GM19099 (cell line): ENCODE results near the gene CAP2.

Experiments used
- POLR2A ChIP-seq: IDR thresholded peaks from 3 replicates; pipeline ENCODE4 v1.6.1; 2011; ENCODE audit warnings: low read depth; ENCODE audit not compliant: insufficient read length; ENCODE audit errors: extremely low read depth

The CAP2 gene

GRCh38 chr6:17420368-17420767, 27.0 kb downstream of the CAP2 start:
- no peak for TF ChIP-seq POLR2A

- TF ChIP-seq POLR2A, result no peak
Measured at GRCh38 chr6:17421406-17421805, 28.0 kb downstream of the CAP2 start.

- TF ChIP-seq POLR2A, result no peak
Measured at GRCh38 chr6:17423026-17423425, 29.6 kb downstream of the CAP2 start.

- no peak for TF ChIP-seq POLR2A
Measured at GRCh38 chr6:17427062-17427461, 33.7 kb downstream of the CAP2 start.

- no peak for TF ChIP-seq POLR2A
Measured at GRCh38 chr6:17427617-17428016, 34.2 kb downstream of the CAP2 start.

- TF ChIP-seq POLR2A, result no peak
Measured at GRCh38 chr6:17429383-17430061, 36.1 kb downstream of the CAP2 start.

- TF ChIP-seq POLR2A, result no peak
Measured at GRCh38 chr6:17431581-17431980, 38.2 kb downstream of the CAP2 start.

GRCh38 chr6:17432356-17432755, 39.0 kb downstream of the CAP2 start:
- no peak for TF ChIP-seq POLR2A

- TF ChIP-seq POLR2A, result no peak
Measured at GRCh38 chr6:17439243-17439993, 46.0 kb downstream of the CAP2 start.

- no peak for TF ChIP-seq POLR2A
Measured at GRCh38 chr6:17442196-17442595, 48.8 kb downstream of the CAP2 start.

GRCh38 chr6:17446713-17447112, 53.3 kb downstream of the CAP2 start:
- TF ChIP-seq POLR2A, result no peak

GRCh38 chr6:17448165-17448564, 54.8 kb downstream of the CAP2 start:
- TF ChIP-seq POLR2A, result no peak

GRCh38 chr6:17450397-17450796, 57.0 kb downstream of the CAP2 start:
- no peak for TF ChIP-seq POLR2A

GRCh38 chr6:17450832-17451231, 57.4 kb downstream of the CAP2 start:
- no peak for TF ChIP-seq POLR2A

- TF ChIP-seq POLR2A, result no peak
Measured at GRCh38 chr6:17452096-17452495, 58.7 kb downstream of the CAP2 start.

- no peak for TF ChIP-seq POLR2A
Measured at GRCh38 chr6:17454316-17455005, 61.1 kb downstream of the CAP2 start.
